GM23338 (cell line): Measurements from ENCODE around the gene SPACA4.

Source experiments
- EZH2 ChIP-seq: fragments of 200-600 bp; sonication (generic); IDR thresholded peaks from one replicate; pipeline ENCODE4 v1.8.0; 2017; ENCODE audit warnings: antibody characterized with exemption, mild to moderate bottlenecking, low read depth; ENCODE audit not compliant: unreplicated experiment
- TF ChIP-seq, protein P1 (sequence below): IDR thresholded peaks from one replicate; pipeline ENCODE4 v1.6.1; 2018; ENCODE audit warnings: antibody characterized with exemption; ENCODE audit not compliant: unreplicated experiment
- TF ChIP-seq, protein P2 (sequence below), 2 experiments: fragments of 200-600 bp in 1 of 2; sonication (generic) in 1 of 2; conservative IDR thresholded peaks; 2 replicates each; pipeline versions ENCODE4 v1.5.1 to v1.6.1; 2016 to 2017; ENCODE audit warnings: antibody characterized with exemption in 2 of 2, low read depth in 2 of 2, mild to moderate bottlenecking in 2 of 2, moderate library complexity in 1 of 2

- TF ChIP-seq, protein P1, sequence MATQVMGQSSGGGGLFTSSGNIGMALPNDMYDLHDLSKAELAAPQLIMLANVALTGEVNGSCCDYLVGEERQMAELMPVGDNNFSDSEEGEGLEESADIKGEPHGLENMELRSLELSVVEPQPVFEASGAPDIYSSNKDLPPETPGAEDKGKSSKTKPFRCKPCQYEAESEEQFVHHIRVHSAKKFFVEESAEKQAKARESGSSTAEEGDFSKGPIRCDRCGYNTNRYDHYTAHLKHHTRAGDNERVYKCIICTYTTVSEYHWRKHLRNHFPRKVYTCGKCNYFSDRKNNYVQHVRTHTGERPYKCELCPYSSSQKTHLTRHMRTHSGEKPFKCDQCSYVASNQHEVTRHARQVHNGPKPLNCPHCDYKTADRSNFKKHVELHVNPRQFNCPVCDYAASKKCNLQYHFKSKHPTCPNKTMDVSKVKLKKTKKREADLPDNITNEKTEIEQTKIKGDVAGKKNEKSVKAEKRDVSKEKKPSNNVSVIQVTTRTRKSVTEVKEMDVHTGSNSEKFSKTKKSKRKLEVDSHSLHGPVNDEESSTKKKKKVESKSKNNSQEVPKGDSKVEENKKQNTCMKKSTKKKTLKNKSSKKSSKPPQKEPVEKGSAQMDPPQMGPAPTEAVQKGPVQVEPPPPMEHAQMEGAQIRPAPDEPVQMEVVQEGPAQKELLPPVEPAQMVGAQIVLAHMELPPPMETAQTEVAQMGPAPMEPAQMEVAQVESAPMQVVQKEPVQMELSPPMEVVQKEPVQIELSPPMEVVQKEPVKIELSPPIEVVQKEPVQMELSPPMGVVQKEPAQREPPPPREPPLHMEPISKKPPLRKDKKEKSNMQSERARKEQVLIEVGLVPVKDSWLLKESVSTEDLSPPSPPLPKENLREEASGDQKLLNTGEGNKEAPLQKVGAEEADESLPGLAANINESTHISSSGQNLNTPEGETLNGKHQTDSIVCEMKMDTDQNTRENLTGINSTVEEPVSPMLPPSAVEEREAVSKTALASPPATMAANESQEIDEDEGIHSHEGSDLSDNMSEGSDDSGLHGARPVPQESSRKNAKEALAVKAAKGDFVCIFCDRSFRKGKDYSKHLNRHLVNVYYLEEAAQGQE: no peak
- TF ChIP-seq EZH2: no peak
- TF ChIP-seq, protein P2, sequence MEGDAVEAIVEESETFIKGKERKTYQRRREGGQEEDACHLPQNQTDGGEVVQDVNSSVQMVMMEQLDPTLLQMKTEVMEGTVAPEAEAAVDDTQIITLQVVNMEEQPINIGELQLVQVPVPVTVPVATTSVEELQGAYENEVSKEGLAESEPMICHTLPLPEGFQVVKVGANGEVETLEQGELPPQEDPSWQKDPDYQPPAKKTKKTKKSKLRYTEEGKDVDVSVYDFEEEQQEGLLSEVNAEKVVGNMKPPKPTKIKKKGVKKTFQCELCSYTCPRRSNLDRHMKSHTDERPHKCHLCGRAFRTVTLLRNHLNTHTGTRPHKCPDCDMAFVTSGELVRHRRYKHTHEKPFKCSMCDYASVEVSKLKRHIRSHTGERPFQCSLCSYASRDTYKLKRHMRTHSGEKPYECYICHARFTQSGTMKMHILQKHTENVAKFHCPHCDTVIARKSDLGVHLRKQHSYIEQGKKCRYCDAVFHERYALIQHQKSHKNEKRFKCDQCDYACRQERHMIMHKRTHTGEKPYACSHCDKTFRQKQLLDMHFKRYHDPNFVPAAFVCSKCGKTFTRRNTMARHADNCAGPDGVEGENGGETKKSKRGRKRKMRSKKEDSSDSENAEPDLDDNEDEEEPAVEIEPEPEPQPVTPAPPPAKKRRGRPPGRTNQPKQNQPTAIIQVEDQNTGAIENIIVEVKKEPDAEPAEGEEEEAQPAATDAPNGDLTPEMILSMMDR (conservative IDR thresholded peaks at IDR 0.05; ENCODE audit: low read depth in 2 of 2): peak in 1 of 2 experiments; percentile 14; a peak in 1 of 4 replicates
Observed at GRCh38 chr19:48614436-48615230, 8.1 kb downstream of the SPACA4 start, which contains the start of gene FAM83E.
